HG02884 (cell line): ENCODE measurements around the gene BUD13.
A peak's percentile ranks its signal among the peaks of the same experiment; 100 is the strongest.

ENCODE experiments used
- ATAC-seq: cut with Tn5 transposase; IDR thresholded peaks from one replicate; pipeline ENCODE4 v1.9.1; 2021; ENCODE audit warnings: mild to moderate bottlenecking, moderate library complexity; ENCODE audit not compliant: unreplicated experiment

Gene BUD13

DNA sequence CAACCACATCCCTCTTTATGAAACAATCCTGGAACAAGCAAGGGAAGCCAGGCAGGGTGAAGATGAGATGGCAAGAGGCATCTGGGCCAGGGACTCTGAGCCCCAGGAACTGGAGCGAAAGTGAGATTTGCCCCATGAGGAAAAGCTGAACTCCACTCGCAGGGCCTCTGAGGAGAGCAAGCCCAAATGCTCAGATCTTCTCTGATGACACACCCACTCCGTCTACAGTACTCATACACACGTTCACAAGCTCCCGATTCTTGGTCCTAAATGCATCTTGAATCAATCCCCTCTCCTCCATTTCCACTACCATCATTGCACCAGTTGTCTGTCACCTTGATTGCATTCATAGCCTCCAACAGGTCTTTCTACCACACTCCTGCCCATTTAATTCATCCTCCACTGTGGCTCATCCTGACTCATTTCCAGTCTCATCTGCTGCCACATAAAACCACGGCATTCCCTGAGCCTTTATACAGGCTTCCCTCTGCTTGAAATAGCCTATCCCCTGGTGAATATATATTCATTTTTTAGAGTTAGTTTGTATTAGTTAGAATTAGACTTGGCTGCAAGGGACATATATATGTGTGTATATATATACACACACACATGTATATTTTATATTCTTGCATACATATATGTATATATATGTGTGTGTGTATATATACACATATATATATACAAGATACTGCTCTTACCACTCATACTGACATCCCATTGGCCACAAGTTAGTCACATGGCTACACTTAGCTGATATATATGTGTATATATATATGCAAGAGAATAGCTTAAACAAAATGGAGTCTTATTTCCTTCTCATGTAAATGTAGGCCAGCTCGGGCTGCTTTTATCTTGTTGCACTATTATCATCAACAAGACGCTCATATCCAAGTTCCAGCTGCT is 20.3 kb upstream of the BUD13 start:
- ATAC-seq, result no peak

DNA sequence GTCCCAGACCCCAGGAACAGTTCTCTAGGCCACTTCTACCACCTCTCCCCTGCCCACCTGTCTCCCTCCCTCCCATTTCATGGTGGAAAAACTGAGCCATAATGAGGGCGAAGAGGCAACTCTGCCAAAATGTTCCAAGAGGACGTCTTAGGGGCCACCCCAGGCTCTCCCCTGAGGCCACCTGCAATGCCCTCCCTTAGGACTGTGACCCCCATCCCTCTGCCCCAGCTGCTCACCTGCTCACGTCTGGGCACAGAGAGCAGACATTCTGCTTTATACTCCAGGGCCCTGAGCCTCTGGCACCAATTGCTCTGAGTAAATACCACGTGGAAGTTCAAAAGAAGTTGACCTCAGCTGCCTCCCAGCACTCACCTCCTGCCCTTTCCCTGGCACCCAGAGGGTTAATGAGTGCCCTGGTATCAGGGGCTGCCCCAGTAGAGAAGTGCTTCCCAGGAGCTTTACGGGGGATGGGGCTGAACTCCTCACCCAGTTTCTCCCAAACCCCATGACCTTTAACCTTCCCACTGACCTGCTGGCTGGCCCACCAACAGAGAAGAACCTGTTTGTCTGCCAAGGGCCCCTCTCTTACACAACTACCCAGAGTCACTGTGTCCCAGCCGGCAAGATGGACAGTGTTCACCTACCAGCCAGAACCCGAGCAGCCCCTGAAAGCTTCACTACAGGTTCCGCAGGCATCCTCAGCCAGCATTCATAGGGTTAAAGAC is 19.5 kb upstream of the BUD13 start:
- no peak for ATAC-seq

DNA sequence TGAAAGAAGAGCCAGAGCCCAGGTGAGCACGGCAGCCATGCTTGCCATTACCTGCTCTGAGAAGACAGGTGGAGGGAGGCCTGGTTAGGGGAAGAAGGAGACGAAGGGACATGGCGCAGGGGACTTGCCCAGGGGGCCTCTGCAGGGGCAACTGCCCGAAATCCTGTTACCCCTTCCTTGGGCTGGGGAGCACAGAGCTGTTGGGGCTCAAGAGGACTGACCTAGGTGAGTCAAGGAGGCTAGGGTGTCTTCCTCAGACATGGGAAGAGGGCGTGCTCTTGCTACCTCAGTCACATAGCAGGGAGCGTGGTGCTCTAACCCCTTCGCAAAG is 19.0 kb upstream of the BUD13 start, which contains the start of gene APOA5:
TSS of gene APOA5 (minus strand) at position 67 of the 331 bp plus-strand sequence. CDS start at position 48, 19 bp downstream.
- no peak for ATAC-seq

DNA sequence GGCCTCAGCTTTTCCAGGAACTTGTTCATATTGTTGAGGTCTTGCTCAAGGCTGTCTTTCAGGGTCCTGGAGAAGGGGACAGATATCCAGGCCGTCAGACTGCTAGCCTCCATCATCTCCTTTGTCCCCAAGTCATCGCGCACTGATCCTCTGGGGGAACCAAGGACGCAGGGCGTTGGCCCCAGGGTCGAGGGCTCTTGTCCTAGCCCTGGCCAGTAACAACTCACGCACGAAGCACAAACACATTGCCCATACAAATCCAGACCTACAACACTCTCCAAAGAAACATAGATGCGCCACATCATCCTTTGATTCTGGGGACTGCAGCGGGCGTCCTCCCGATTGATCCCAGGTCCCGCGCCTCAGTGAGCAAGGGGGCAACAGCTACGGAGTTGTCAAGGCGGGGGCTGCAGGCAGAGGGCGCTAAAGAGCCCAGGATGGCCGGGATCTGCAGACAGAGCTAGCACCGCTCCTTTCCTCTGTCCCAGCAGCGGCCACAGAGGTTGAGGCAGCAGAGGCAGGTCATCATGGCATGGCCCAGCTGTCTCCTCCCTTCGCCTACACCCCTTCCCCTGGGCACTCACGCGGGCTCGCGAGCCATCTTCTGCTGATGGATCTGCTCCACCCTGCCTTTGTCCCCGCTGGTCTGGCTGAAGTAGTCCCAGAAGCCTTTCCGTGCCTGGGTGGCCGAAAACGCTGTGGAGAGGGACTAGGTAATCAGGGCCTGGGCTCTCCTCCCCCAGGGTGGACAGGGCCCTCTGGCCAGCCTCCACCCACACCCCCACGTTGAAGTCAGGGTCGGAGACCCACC is 18.4 kb upstream of the BUD13 start:
- no peak for ATAC-seq

DNA sequence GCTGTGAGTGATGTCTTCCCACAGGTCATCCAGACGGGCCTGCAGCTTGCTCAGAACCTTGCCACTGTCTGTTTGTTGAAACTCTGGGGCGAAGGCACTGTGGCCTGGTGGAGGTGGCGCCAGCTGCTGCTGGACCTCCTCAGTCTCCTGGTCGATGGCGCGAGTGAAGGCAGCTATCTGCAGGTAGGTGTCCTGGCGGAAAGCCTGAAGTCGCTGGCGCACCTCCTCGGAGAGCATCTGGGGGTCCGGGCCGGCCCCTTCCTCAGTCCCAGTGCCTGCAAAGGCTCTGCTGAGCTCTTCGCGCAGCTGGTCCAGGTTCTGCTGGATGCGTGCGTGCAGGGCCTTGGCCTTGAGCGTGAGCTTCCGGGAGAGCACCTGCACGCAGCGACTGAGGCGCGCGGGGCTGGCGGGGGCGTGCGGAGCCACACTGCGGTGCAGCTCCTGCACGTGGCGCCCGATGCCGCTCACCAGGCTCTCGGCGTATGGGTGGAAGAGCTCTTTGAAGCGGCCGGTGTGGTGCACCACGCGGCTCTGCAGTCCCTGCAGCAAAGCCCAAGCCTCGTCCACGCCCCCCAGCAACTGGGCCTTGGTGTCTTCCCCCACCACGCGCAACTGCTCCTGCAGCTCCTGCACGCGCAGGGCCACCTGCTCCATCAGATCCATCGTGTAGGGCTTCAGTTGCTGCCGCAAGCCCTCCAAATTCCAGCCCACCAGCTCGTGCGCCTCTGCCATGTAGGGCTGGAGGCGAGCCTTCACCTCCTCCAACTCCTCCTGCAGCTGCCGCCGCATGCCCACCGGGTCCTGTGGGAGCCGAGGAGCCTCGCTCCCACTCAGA is 17.6 kb upstream of the BUD13 start:
- ATAC-seq, result no peak

DNA sequence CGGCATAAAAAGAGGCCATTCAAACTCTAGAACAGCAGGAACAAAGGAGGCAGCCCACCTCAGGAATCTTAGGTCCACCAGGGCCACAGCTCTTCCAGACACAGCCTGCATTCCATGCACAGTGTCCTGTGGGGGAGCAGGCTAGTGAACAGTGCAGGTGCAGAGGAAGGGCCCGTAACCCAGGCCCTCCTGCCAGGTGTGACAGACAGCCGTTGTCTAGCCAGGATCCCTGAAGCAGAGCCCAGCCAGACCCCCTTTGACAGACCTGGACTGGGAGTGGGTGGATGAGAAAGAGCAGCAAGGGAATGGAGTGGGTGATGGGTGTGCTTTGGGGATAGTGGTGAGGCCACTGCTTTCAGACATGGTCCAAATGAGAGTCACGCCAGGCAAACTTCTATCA is 16.2 kb upstream of the BUD13 start:
- no peak for ATAC-seq

DNA sequence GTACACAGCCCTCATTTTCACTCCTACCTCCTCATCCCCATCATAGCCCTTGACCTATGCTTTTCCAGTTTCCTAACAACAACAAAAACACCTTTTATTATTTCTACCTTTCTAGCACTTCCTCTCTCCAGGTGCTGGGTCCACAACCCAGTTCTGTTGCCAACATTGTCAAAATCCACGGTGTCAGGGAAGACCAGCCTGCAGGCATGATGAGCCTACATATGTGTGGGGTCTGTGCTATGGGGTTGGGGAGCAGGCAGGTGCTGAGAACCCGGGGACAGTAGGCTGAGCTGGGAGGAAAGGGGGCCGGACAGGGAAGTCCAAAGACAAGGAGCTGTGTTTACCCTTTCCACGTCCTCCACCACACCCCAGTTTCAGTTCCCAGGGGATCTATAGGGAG is 15.7 kb upstream of the BUD13 start:
- ATAC-seq, result no peak

GRCh38 chr11:116787786-116788486 is 15.1 kb upstream of the BUD13 start, which contains the start of gene ZPR1:
ZPR1 (minus strand) TSS chr11:116788023; CDS start chr11:116787990, 33 bp downstream.
- ATAC-seq, result peak; percentile 87

DNA sequence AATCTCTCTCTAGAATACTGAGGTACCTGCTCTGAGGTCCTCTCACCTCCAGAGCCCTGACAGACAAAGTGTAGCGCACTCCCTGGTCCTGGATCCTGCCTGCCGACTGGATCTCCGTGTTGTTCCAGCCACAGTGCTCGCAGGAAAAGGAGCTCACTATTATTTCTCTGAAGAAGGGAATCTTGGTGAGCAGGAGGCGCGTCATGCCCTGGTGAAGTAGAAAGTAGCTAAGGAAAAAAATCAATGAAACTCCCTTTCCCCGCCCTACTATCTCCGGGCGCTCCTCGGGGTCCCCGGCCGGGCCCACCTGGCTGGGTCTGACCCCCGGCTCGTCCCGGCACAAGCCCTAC is 14.6 kb upstream of the BUD13 start:
- ATAC-seq, result no peak

- no peak for ATAC-seq
Observed at GRCh38 chr11:116786966-116787365, 14.2 kb upstream of the BUD13 start.

GRCh38 chr11:116786326-116786725 is 13.5 kb upstream of the BUD13 start:
- no peak for ATAC-seq

DNA sequence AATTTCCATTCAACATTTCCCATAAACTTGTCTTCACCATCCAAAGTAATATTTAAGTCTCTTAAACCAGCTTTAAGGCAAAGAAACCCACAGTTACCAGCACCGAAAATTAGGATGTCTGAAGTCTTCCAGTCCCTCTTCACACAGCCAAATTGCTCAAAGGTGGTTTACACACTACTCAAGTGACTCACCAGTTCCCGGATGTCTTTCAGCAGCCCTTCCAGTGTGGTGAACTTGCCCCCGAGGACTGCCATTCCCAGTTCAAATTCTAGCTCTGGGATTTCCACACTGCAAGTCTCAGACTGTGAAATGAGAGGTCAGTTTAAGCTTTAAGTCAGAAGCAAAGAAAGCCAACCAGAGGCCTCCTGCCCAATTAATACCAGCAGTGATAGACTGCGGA is 9.9 kb upstream of the BUD13 start:
- ATAC-seq, result no peak

GRCh38 chr11:116778556-116778955 is 5.8 kb upstream of the BUD13 start:
- no peak for ATAC-seq

DNA sequence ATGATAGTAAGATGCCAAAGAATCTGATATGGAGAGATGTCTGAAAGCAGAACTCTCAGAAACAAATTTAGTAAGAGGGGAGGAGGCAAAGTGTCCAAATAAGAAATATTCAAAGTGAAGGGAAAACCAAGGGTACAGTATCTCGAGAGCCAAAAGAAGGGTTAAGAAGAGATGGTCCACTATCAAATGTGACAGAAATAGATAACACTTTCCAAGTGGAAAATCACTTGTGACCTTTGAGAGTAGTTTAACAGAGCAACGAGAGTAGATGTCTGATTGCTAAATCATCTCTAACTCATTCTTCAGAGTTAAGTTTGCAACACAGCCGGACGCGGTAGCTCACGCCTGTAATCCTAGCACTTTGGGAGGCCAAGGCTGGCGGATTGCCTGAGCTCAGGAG is 4.3 kb upstream of the BUD13 start:
- ATAC-seq, result no peak

- ATAC-seq, result no peak
Observed at GRCh38 chr11:116776522-116776984, 3.8 kb upstream of the BUD13 start.

DNA sequence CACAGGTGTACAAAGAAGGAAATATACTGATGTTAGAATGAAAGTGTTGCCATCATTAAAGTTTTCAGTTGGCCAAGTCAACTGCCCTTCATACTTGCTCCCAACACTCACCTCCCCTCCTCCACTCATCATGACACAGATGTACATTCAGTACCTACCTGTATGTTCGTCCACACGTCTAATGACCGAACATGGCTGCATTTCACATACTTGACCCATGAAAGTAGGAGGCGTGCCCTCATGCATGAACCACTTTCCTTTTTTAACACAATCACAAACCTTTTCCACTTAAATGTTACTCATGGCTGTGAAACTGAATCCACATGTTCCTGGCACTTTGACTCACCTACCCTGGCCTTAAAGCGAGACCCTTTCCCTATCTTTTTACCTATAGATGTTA is 3.2 kb upstream of the BUD13 start:
- no peak for ATAC-seq

- ATAC-seq, result no peak
Observed at GRCh38 chr11:116774661-116775060, 1.9 kb upstream of the BUD13 start.

DNA sequence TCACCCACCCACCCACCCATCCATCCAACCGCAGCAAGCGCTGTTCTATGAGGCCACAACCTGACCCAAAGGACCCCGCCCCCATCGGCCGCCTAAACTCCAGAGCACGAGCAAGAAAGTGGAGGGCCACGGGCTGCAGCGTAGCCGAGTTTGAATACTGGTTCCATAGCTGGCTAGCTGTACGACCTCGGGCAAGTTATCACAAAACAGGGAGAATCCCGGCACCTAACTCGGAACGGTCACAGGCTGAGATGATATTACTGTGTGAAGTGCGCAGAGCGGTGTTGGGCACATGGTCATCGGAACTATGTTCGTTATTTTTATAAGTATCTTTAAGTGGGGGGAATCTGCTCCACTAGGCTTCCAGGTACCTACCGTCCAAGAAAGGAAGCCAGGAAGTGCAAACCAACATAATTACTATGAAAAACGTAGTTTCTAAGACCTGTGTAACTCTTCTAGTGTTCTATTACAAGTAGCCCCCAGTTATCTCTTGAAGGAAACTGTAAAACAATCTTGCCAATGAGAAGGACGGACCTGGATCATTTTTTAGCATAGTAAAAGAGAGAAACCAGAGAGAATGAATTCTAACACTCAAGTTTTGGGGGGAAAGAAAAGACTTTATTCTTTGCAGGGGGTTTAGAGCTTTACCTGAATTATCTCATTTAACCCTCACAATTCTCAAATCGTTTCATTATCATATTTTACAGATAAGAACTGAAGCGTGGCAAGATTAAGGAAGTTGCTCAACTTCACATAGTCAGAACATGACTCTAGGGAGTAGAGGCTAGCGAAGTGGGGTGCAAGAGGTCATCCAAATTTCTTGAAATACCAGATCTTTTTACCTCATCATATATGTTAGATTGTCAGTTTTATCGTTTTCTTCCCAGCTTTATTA is 663 bp upstream of the BUD13 start:
- ATAC-seq, result peak; percentile 36

DNA sequence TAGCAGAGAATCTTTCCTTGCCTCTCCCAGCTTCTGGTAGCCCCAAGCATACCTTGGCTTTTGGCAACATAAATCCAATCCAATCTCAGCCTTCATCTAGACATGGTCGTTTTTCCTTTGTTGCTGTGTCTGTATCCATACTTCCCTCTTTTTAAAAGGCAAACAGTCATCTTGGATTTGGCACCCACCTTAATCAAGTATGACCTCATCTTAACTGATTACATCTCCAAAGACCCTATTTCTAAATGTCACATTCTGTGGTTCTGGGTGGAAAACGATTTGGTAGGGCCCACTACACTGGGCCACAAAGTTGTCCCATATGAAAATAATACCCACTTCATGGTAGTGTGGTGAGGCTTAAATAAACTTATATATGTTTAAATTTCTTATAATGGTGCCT is 852 bp downstream of the BUD13 start:
- no peak for ATAC-seq
